ENCODE results near the gene SLC45A1.

Gene SLC45A1

GRCh38 chr1:8312235-8313218, 5.4 kb upstream of the SLC45A1 start:
- no peak overlapping the region for H3K9ac ChIP-seq (ENCODE audit: low read length)
- H3K36me3 ChIP-seq (ENCODE audit: insufficient read depth, low read length): no peaks in the 10 kb centered on the region
- no peaks in the 10 kb centered on the region for H3K9me3 ChIP-seq (ENCODE audit: low read length)
- H3K27ac ChIP-seq (ENCODE audit: low read depth, low read length): peak overlapping the region; percentile 21
- no peak overlapping the region for H3K4me3 ChIP-seq (ENCODE audit: low read depth in 1 of 2, low read length in 2 of 2)
- peaks cover 9% of the 10 kb centered on the region for H3K4me1 ChIP-seq (ENCODE audit: insufficient read depth, low read length)
- H3K27me3 ChIP-seq (ENCODE audit: control insufficient read depth in 1 of 2, insufficient read depth in 2 of 2, low read length in 2 of 2): no peaks in the 10 kb centered on the region

- no peak overlapping the region for H3K9ac ChIP-seq (ENCODE audit: low read length)
- no peaks in the 10 kb centered on the region for H3K36me3 ChIP-seq (ENCODE audit: insufficient read depth, low read length)
- H3K27me3 ChIP-seq (ENCODE audit: control insufficient read depth in 1 of 2, insufficient read depth in 2 of 2, low read length in 2 of 2): no peaks in the 10 kb centered on the region
- no peak overlapping the region for H3K4me3 ChIP-seq (ENCODE audit: low read depth in 1 of 2, low read length in 2 of 2)
- H3K27ac ChIP-seq (ENCODE audit: low read depth, low read length): no peak overlapping the region
- H3K4me1 ChIP-seq (ENCODE audit: insufficient read depth, low read length): peaks cover 10% of the 10 kb centered on the region
- H3K9me3 ChIP-seq (ENCODE audit: low read length): no peaks in the 10 kb centered on the region
These were observed 4.7 kb upstream of the SLC45A1 start for GRCh38 chr1:8313231-8313630.

GRCh38 chr1:8314346-8315280, 3.3 kb upstream of the SLC45A1 start:
- H3K9me3 ChIP-seq (ENCODE audit: low read length): no peaks in the 10 kb centered on the region
- peaks cover 15% of the 10 kb centered on the region for H3K4me1 ChIP-seq (ENCODE audit: insufficient read depth, low read length)
- no peak overlapping the region for H3K4me3 ChIP-seq (ENCODE audit: low read depth in 1 of 2, low read length in 2 of 2)
- H3K36me3 ChIP-seq (ENCODE audit: insufficient read depth, low read length): no peaks in the 10 kb centered on the region
- H3K27me3 ChIP-seq (ENCODE audit: control insufficient read depth in 1 of 2, insufficient read depth in 2 of 2, low read length in 2 of 2): no peaks in the 10 kb centered on the region
- H3K9ac ChIP-seq (ENCODE audit: low read length): no peak overlapping the region
- no peak overlapping the region for H3K27ac ChIP-seq (ENCODE audit: low read depth, low read length)

- Histone ChIP-seq H3K9ac (ENCODE audit: low read length) (no peak overlapping the region), H3K9me3 (ENCODE audit: low read length) (no peaks in the 10 kb centered on the region), H3K4me1 (ENCODE audit: insufficient read depth, low read length) (peaks cover 15% of the 10 kb centered on the region), H3K4me3 (ENCODE audit: low read depth in 1 of 2, low read length in 2 of 2) (no peak overlapping the region), H3K27me3 (ENCODE audit: control insufficient read depth in 1 of 2, insufficient read depth in 2 of 2, low read length in 2 of 2) (no peaks in the 10 kb centered on the region), H3K27ac (ENCODE audit: low read depth, low read length) (no peak overlapping the region), H3K36me3 (ENCODE audit: insufficient read depth, low read length) (no peaks in the 10 kb centered on the region)
These were observed 2.1 kb upstream of the SLC45A1 start for GRCh38 chr1:8315573-8316475.

- no peaks in the 10 kb centered on the region for H3K36me3 ChIP-seq (ENCODE audit: insufficient read depth, low read length)
- peak overlapping the region; percentile 55 to 88 for H3K4me3 ChIP-seq (ENCODE audit: low read depth in 1 of 2, low read length in 2 of 2)
- peaks cover 15% of the 10 kb centered on the region for H3K4me1 ChIP-seq (ENCODE audit: insufficient read depth, low read length)
- peak overlapping the region; percentile 61 for H3K27ac ChIP-seq (ENCODE audit: low read depth, low read length)
- H3K9ac ChIP-seq (ENCODE audit: low read length): peak overlapping the region; percentile 44
- no peaks in the 10 kb centered on the region for H3K9me3 ChIP-seq (ENCODE audit: low read length)
- H3K27me3 ChIP-seq (ENCODE audit: control insufficient read depth in 1 of 2, insufficient read depth in 2 of 2, low read length in 2 of 2): no peaks in the 10 kb centered on the region
These were observed 522 bp downstream of the SLC45A1 start for GRCh38 chr1:8318436-8318835.

GRCh38 chr1:8321612-8322011, 3.7 kb downstream of the SLC45A1 start:
- H3K4me3 ChIP-seq (ENCODE audit: low read depth in 1 of 2, low read length in 2 of 2): no peak overlapping the region
- no peak overlapping the region for H3K27ac ChIP-seq (ENCODE audit: low read depth, low read length)
- H3K4me1 ChIP-seq (ENCODE audit: insufficient read depth, low read length): peaks cover 6% of the 10 kb centered on the region
- H3K27me3 ChIP-seq (ENCODE audit: control insufficient read depth in 1 of 2, insufficient read depth in 2 of 2, low read length in 2 of 2): no peaks in the 10 kb centered on the region
- H3K36me3 ChIP-seq (ENCODE audit: insufficient read depth, low read length): peaks cover 3% of the 10 kb centered on the region
- H3K9me3 ChIP-seq (ENCODE audit: low read length): no peaks in the 10 kb centered on the region
- H3K9ac ChIP-seq (ENCODE audit: low read length): no peak overlapping the region

- no peak overlapping the region for H3K4me3 ChIP-seq (ENCODE audit: low read depth in 1 of 2, low read length in 2 of 2)
- no peak overlapping the region for H3K27ac ChIP-seq (ENCODE audit: low read depth, low read length)
- peaks cover 9% of the 10 kb centered on the region for H3K36me3 ChIP-seq (ENCODE audit: insufficient read depth, low read length)
These were observed 5.8 kb downstream of the SLC45A1 start for GRCh38 chr1:8323706-8324105.

GRCh38 chr1:8324176-8324810, 6.4 kb downstream of the SLC45A1 start:
- peaks cover 9% of the 10 kb centered on the region for H3K36me3 ChIP-seq (ENCODE audit: insufficient read depth, low read length)
- H3K4me1 ChIP-seq (ENCODE audit: insufficient read depth, low read length): no peaks in the 10 kb centered on the region
- H3K4me3 ChIP-seq (ENCODE audit: low read depth in 1 of 2, low read length in 2 of 2): no peak overlapping the region
- no peak overlapping the region for H3K9ac ChIP-seq (ENCODE audit: low read length)
- no peaks in the 10 kb centered on the region for H3K27me3 ChIP-seq (ENCODE audit: control insufficient read depth in 1 of 2, insufficient read depth in 2 of 2, low read length in 2 of 2)
- H3K27ac ChIP-seq (ENCODE audit: low read depth, low read length): no peak overlapping the region
- H3K9me3 ChIP-seq (ENCODE audit: low read length): no peaks in the 10 kb centered on the region

More at GRCh38 chr1:8323706-8324105, 5.8 kb downstream of the SLC45A1 start:
- no peaks in the 10 kb centered on the region for H3K9me3 ChIP-seq (ENCODE audit: low read length)
- no peak overlapping the region for H3K9ac ChIP-seq (ENCODE audit: low read length)
- no peaks in the 10 kb centered on the region for H3K27me3 ChIP-seq (ENCODE audit: control insufficient read depth in 1 of 2, insufficient read depth in 2 of 2, low read length in 2 of 2)
- H3K4me1 ChIP-seq (ENCODE audit: insufficient read depth, low read length): peaks cover under 1% of the 10 kb centered on the region

GRCh38 chr1:8325771-8326170, 7.9 kb downstream of the SLC45A1 start:
- H3K4me1 ChIP-seq (ENCODE audit: insufficient read depth, low read length): no peaks in the 10 kb centered on the region

GRCh38 chr1:8326265-8326664, 8.4 kb downstream of the SLC45A1 start:
- H3K4me3 ChIP-seq (ENCODE audit: low read depth in 1 of 2, low read length in 2 of 2): no peak overlapping the region
- peaks cover 9% of the 10 kb centered on the region for H3K36me3 ChIP-seq (ENCODE audit: insufficient read depth, low read length)
- H3K9me3 ChIP-seq (ENCODE audit: low read length): no peaks in the 10 kb centered on the region
- H3K27ac ChIP-seq (ENCODE audit: low read depth, low read length): no peak overlapping the region
- H3K27me3 ChIP-seq (ENCODE audit: control insufficient read depth in 1 of 2, insufficient read depth in 2 of 2, low read length in 2 of 2): no peaks in the 10 kb centered on the region
- H3K9ac ChIP-seq (ENCODE audit: low read length): no peak overlapping the region
- no peaks in the 10 kb centered on the region for H3K4me1 ChIP-seq (ENCODE audit: insufficient read depth, low read length)

More at GRCh38 chr1:8325771-8326170, 7.9 kb downstream of the SLC45A1 start:
- H3K27ac ChIP-seq (ENCODE audit: low read depth, low read length): no peak overlapping the region
- H3K36me3 ChIP-seq (ENCODE audit: insufficient read depth, low read length): peaks cover 9% of the 10 kb centered on the region
- no peak overlapping the region for H3K9ac ChIP-seq (ENCODE audit: low read length)
- H3K9me3 ChIP-seq (ENCODE audit: low read length): no peaks in the 10 kb centered on the region
- H3K4me3 ChIP-seq (ENCODE audit: low read depth in 1 of 2, low read length in 2 of 2): no peak overlapping the region
- no peaks in the 10 kb centered on the region for H3K27me3 ChIP-seq (ENCODE audit: control insufficient read depth in 1 of 2, insufficient read depth in 2 of 2, low read length in 2 of 2)

All from muscle layer of colon (tissue), 2 donors.